Measurements from ENCODE around the gene CAPS2.
A peak's percentile ranks its signal among the peaks of the same experiment; 100 is the strongest.
"Not testable (repeated sequence)": the region's sequence is repeated elsewhere in the genome, so short reads cannot be mapped to it uniquely, and the experiment has no call there.

Gene CAPS2

GRCh38 chr12:75354011-75354410 lies 23.9 kb upstream of the CAPS2 start:
- TF ChIP-seq CTCF (conservative IDR thresholded peaks at IDR 0.05) = no peak
- no peak for TF ChIP-seq ZFX (IDR thresholded peaks at IDR 0.05)
- H3K27ac ChIP-seq = no peak overlapping the region

GRCh38 chr12:75350413-75350812 lies 20.3 kb upstream of the CAPS2 start:
- H3K27ac ChIP-seq = no peak overlapping the region
- TF ChIP-seq CTCF (conservative IDR thresholded peaks at IDR 0.05) (no peak), ZFX (IDR thresholded peaks at IDR 0.05) (no peak)

- no peak overlapping the region for H3K27ac ChIP-seq
- TF ChIP-seq CTCF (conservative IDR thresholded peaks at IDR 0.05) (no peak), ZFX (IDR thresholded peaks at IDR 0.05) (no peak)
Observed at GRCh38 chr12:75349946-75350345, 19.8 kb upstream of the CAPS2 start.

- not testable (repeated sequence) for H3K27ac ChIP-seq
Observed at GRCh38 chr12:75346215-75346614, 16.1 kb upstream of the CAPS2 start.

- no peak for TF ChIP-seq CTCF (conservative IDR thresholded peaks at IDR 0.05)
- H3K27ac ChIP-seq = no peak overlapping the region
Observed at GRCh38 chr12:75345531-75345930, 15.4 kb upstream of the CAPS2 start.

- no peak for TF ChIP-seq ZFX (IDR thresholded peaks at IDR 0.05)
- no peak for TF ChIP-seq CTCF (conservative IDR thresholded peaks at IDR 0.05)
- H3K27ac ChIP-seq = no peak overlapping the region
Observed at GRCh38 chr12:75341873-75342272, 11.7 kb upstream of the CAPS2 start.

- no peak overlapping the region for H3K27ac ChIP-seq
- TF ChIP-seq CTCF (conservative IDR thresholded peaks at IDR 0.05) = no peak
- no peak for TF ChIP-seq ZFX (IDR thresholded peaks at IDR 0.05)
Observed at GRCh38 chr12:75337905-75338304, 7.8 kb upstream of the CAPS2 start.

- no peak within 1 kb of the TSS for H3K27ac ChIP-seq
Observed at GRCh38 chr12:75334384-75335030, 4.4 kb upstream of the CAPS2 start, which contains the start of gene GLIPR1L1. Gene GLIPR1L1, plus strand, starts transcription at chr12:75334670. Its CDS starts 59 bp downstream, at chr12:75334729.

More at GRCh38 chr12:75334384-75335030, 4.4 kb upstream of the CAPS2 start, which contains the start of gene GLIPR1L1:
- TF ChIP-seq ZFX (IDR thresholded peaks at IDR 0.05) (no peak), CTCF (conservative IDR thresholded peaks at IDR 0.05) (peak; percentile 78)
